Skeletal muscle tissue (tissue), 4 donors: ENCODE results near the gene CDKL5. TPM values are rescaled to one million over a fixed set of nuclear protein-coding genes. Genes with fewer than 3 reads are reported as not detected.

Source experiments
- H3K27ac ChIP-seq: one replicate; pipeline ENCODE4 v1.7.0; 2013; ENCODE audit warnings: mild to moderate bottlenecking, low read depth, low read length, inconsistent platforms
- H3K27me3 ChIP-seq, 3 donors: one replicate each; pipeline ENCODE4 v1.7.0; 2013; ENCODE audit warnings: low read length in 3 of 3; ENCODE audit not compliant: control insufficient read depth in 3 of 3, insufficient read depth in 3 of 3
- H3K36me3 ChIP-seq, 3 donors: one replicate each; pipeline ENCODE4 v1.7.0; 2013; ENCODE audit warnings: low read length in 3 of 3; ENCODE audit not compliant: control insufficient read depth in 3 of 3, insufficient read depth in 3 of 3
- H3K4me1 ChIP-seq, 3 donors: one replicate each; pipeline ENCODE4 v1.7.0; 2013; ENCODE audit warnings: low read length in 3 of 3, mild to moderate bottlenecking in 3 of 3; ENCODE audit not compliant: control insufficient read depth in 3 of 3, insufficient read depth in 3 of 3
- H3K4me3 ChIP-seq, 3 donors: one replicate each; pipeline ENCODE4 v1.7.0; 2013; ENCODE audit warnings: low read length in 3 of 3
- H3K9ac ChIP-seq, 3 donors: one replicate each; pipeline ENCODE4 v1.7.0; 2013; ENCODE audit warnings: low read length in 3 of 3, mild to moderate bottlenecking in 3 of 3, moderate library complexity in 2 of 3, low read depth in 1 of 3
- H3K9me3 ChIP-seq, 3 donors: one replicate each; pipeline ENCODE4 v1.7.0; 2013; ENCODE audit warnings: low read length in 3 of 3; ENCODE audit not compliant: control insufficient read depth in 3 of 3
- total RNA-seq: library from RNA; depleted of rRNA; stranded (reverse); fragments of >200 nt; gene quantifications from one replicate; pipeline ENCODE4 v1.2.3, GENCODE V29; 2014
- donor health status: Osteomylitis.

CDKL5 gene
- total RNA-seq, 1 donor from 2014 or later: 4.2 TPM

GRCh38 chrX:18558799-18559198 lies 133.4 kb downstream of the CDKL5 start:
- no peaks in the 10 kb centered on the region for H3K4me1 ChIP-seq
- H3K27me3 ChIP-seq: no peaks in the 10 kb centered on the region
- H3K4me3 ChIP-seq: no peak overlapping the region
- no peak overlapping the region for H3K27ac ChIP-seq
- H3K9ac ChIP-seq: no peak overlapping the region
- H3K36me3 ChIP-seq: no peaks in the 10 kb centered on the region
- H3K9me3 ChIP-seq: no peaks in the 10 kb centered on the region

GRCh38 chrX:18561020-18561419 lies 135.6 kb downstream of the CDKL5 start:
- H3K9me3 ChIP-seq: no peaks in the 10 kb centered on the region
- H3K36me3 ChIP-seq: no peaks in the 10 kb centered on the region
- H3K27me3 ChIP-seq: no peaks in the 10 kb centered on the region
- H3K9ac ChIP-seq: no peak overlapping the region
- no peaks in the 10 kb centered on the region for H3K4me1 ChIP-seq
- no peak overlapping the region for H3K27ac ChIP-seq
- H3K4me3 ChIP-seq: no peak overlapping the region

- no peak overlapping the region for H3K27ac ChIP-seq
- no peak overlapping the region for H3K4me3 ChIP-seq
- H3K9ac ChIP-seq: no peak overlapping the region
- H3K4me1 ChIP-seq: no peaks in the 10 kb centered on the region
- no peaks in the 10 kb centered on the region for H3K27me3 ChIP-seq
- no peaks in the 10 kb centered on the region for H3K9me3 ChIP-seq
- H3K36me3 ChIP-seq: no peaks in the 10 kb centered on the region
Observed at GRCh38 chrX:18565727-18566126, 140.3 kb downstream of the CDKL5 start.

GRCh38 chrX:18566748-18567147 lies 141.3 kb downstream of the CDKL5 start:
- H3K27me3 ChIP-seq: no peaks in the 10 kb centered on the region
- no peaks in the 10 kb centered on the region for H3K9me3 ChIP-seq
- H3K9ac ChIP-seq: no peak overlapping the region
- H3K36me3 ChIP-seq: no peaks in the 10 kb centered on the region
- H3K4me3 ChIP-seq: no peak overlapping the region
- no peak overlapping the region for H3K27ac ChIP-seq
- no peaks in the 10 kb centered on the region for H3K4me1 ChIP-seq

GRCh38 chrX:18573556-18573955 lies 148.1 kb downstream of the CDKL5 start:
- H3K27ac ChIP-seq: no peak overlapping the region
- H3K4me1 ChIP-seq: no peaks in the 10 kb centered on the region
- no peaks in the 10 kb centered on the region for H3K9me3 ChIP-seq
- H3K36me3 ChIP-seq: no peaks in the 10 kb centered on the region
- no peaks in the 10 kb centered on the region for H3K27me3 ChIP-seq
- H3K4me3 ChIP-seq: no peak overlapping the region
- H3K9ac ChIP-seq: no peak overlapping the region

GRCh38 chrX:18574591-18574990 lies 149.2 kb downstream of the CDKL5 start:
- Histone ChIP-seq H3K27me3 (no peaks in the 10 kb centered on the region), H3K9me3 (no peaks in the 10 kb centered on the region), H3K4me1 (no peaks in the 10 kb centered on the region), H3K36me3 (no peaks in the 10 kb centered on the region), H3K4me3 (no peak overlapping the region), H3K9ac (no peak overlapping the region), H3K27ac (no peak overlapping the region)

GRCh38 chrX:18575744-18576143 lies 150.3 kb downstream of the CDKL5 start:
- Histone ChIP-seq H3K27me3 (no peaks in the 10 kb centered on the region), H3K9me3 (no peaks in the 10 kb centered on the region), H3K4me3 (no peak overlapping the region), H3K27ac (no peak overlapping the region), H3K36me3 (no peaks in the 10 kb centered on the region), H3K9ac (no peak overlapping the region), H3K4me1 (no peaks in the 10 kb centered on the region)

GRCh38 chrX:18577400-18577799 lies 152.0 kb downstream of the CDKL5 start:
- Histone ChIP-seq H3K4me1 (no peaks in the 10 kb centered on the region), H3K9me3 (no peaks in the 10 kb centered on the region), H3K9ac (no peak overlapping the region), H3K36me3 (no peaks in the 10 kb centered on the region), H3K27me3 (no peaks in the 10 kb centered on the region), H3K4me3 (no peak overlapping the region), H3K27ac (no peak overlapping the region)

GRCh38 chrX:18578546-18578945 lies 153.1 kb downstream of the CDKL5 start:
- no peaks in the 10 kb centered on the region for H3K36me3 ChIP-seq
- H3K27me3 ChIP-seq: no peaks in the 10 kb centered on the region
- no peak overlapping the region for H3K27ac ChIP-seq
- no peak overlapping the region for H3K4me3 ChIP-seq
- H3K9ac ChIP-seq: no peak overlapping the region
- H3K9me3 ChIP-seq: no peaks in the 10 kb centered on the region
- H3K4me1 ChIP-seq: no peaks in the 10 kb centered on the region

- Histone ChIP-seq H3K4me1 (no peaks in the 10 kb centered on the region), H3K4me3 (no peak overlapping the region), H3K9ac (no peak overlapping the region), H3K27ac (no peak overlapping the region), H3K36me3 (no peaks in the 10 kb centered on the region), H3K27me3 (no peaks in the 10 kb centered on the region), H3K9me3 (no peaks in the 10 kb centered on the region)
Observed at GRCh38 chrX:18579495-18579894, 154.1 kb downstream of the CDKL5 start.

GRCh38 chrX:18582910-18583493 lies 157.6 kb downstream of the CDKL5 start:
- H3K4me1 ChIP-seq: no peaks in the 10 kb centered on the region
- H3K9ac ChIP-seq: no peak overlapping the region
- no peak overlapping the region for H3K4me3 ChIP-seq
- no peaks in the 10 kb centered on the region for H3K36me3 ChIP-seq
- no peak overlapping the region for H3K27ac ChIP-seq
- H3K27me3 ChIP-seq: no peaks in the 10 kb centered on the region
- no peaks in the 10 kb centered on the region for H3K9me3 ChIP-seq
